GM12892 (cell line): ENCODE results near the gene DPH7.

Source experiments
- POLR2A ChIP-seq: IDR thresholded peaks from 2 replicates; pipeline ENCODE4 v1.6.1; 2011; ENCODE audit warnings: low read depth, low read length, control low read depth
- POLR2AphosphoS5 ChIP-seq: IDR thresholded peaks from 2 replicates; pipeline ENCODE4 v1.6.1; 2011; ENCODE audit warnings: low read depth, low read length, control low read depth

- no peak for TF ChIP-seq POLR2AphosphoS5
- TF ChIP-seq POLR2A, result no peak
Measured at GRCh38 chr9:137619240-137620047, 40.7 kb upstream of the DPH7 start.
